Measurements from ENCODE around the gene SLC1A7.

SLC1A7 gene

GRCh38 chr1:53138991-53139884 is 3.2 kb downstream of the SLC1A7 start:
- no peak for TF ChIP-seq CREB1 (IDR thresholded peaks at IDR 0.05; ENCODE audit: low read depth)
- TF ChIP-seq FOXM1 (IDR thresholded peaks at IDR 0.05; ENCODE audit: borderline replicate concordance, low read depth): no peak
- no peak for TF ChIP-seq CEBPB (IDR thresholded peaks at IDR 0.05)
- TF ChIP-seq YY1 (IDR thresholded peaks at IDR 0.05; ENCODE audit: low read depth): no peak
- TF ChIP-seq MAX (IDR thresholded peaks at IDR 0.05): no peak
- TF ChIP-seq TEAD4 (IDR thresholded peaks at IDR 0.05): no peak
- no peak for TF ChIP-seq EGR1 (IDR thresholded peaks at IDR 0.05)
- no peak for TF ChIP-seq USF1 (IDR thresholded peaks at IDR 0.05)
- no peak for TF ChIP-seq REST (IDR thresholded peaks at IDR 0.05; ENCODE audit: low read depth)
- TF ChIP-seq NFIC (IDR thresholded peaks at IDR 0.05): no peak
- TF ChIP-seq RAD21 (IDR thresholded peaks at IDR 0.05; ENCODE audit: low read depth): no peak
- no peak for TF ChIP-seq TCF12 (IDR thresholded peaks at IDR 0.05; ENCODE audit: low read depth)
- TF ChIP-seq ZBTB7A (IDR thresholded peaks at IDR 0.05; ENCODE audit: low read depth): no peak
- no peak for TF ChIP-seq TAF1 (IDR thresholded peaks at IDR 0.05; ENCODE audit: low read depth)
- TF ChIP-seq EP300 (IDR thresholded peaks at IDR 0.05; ENCODE audit: borderline replicate concordance): no peak

- TF ChIP-seq YY1 (IDR thresholded peaks at IDR 0.05; ENCODE audit: low read depth) (no peak), CEBPB (IDR thresholded peaks at IDR 0.05) (no peak), EGR1 (IDR thresholded peaks at IDR 0.05) (no peak), REST (IDR thresholded peaks at IDR 0.05; ENCODE audit: low read depth) (no peak), TCF12 (IDR thresholded peaks at IDR 0.05; ENCODE audit: low read depth) (no peak), EP300 (IDR thresholded peaks at IDR 0.05; ENCODE audit: borderline replicate concordance) (no peak), RAD21 (IDR thresholded peaks at IDR 0.05; ENCODE audit: low read depth) (no peak), TAF1 (IDR thresholded peaks at IDR 0.05; ENCODE audit: low read depth) (no peak), NFIC (IDR thresholded peaks at IDR 0.05) (no peak), CREB1 (IDR thresholded peaks at IDR 0.05; ENCODE audit: low read depth) (no peak)
Measured at GRCh38 chr1:53137729-53138128, 4.7 kb downstream of the SLC1A7 start.

- TF ChIP-seq TEAD4 (IDR thresholded peaks at IDR 0.05): no peak
- TF ChIP-seq TAF1 (IDR thresholded peaks at IDR 0.05; ENCODE audit: low read depth): no peak
- no peak for TF ChIP-seq REST (IDR thresholded peaks at IDR 0.05; ENCODE audit: low read depth)
- no peak for TF ChIP-seq ZBTB7A (IDR thresholded peaks at IDR 0.05; ENCODE audit: low read depth)
- no peak for TF ChIP-seq USF1 (IDR thresholded peaks at IDR 0.05)
- no peak for TF ChIP-seq RAD21 (IDR thresholded peaks at IDR 0.05; ENCODE audit: low read depth)
- no peak for TF ChIP-seq CEBPB (IDR thresholded peaks at IDR 0.05)
- no peak for TF ChIP-seq CREB1 (IDR thresholded peaks at IDR 0.05; ENCODE audit: low read depth)
- no peak for TF ChIP-seq TCF12 (IDR thresholded peaks at IDR 0.05; ENCODE audit: low read depth)
- TF ChIP-seq EP300 (IDR thresholded peaks at IDR 0.05; ENCODE audit: borderline replicate concordance): no peak
- no peak for TF ChIP-seq FOXM1 (IDR thresholded peaks at IDR 0.05; ENCODE audit: borderline replicate concordance, low read depth)
- TF ChIP-seq MAX (IDR thresholded peaks at IDR 0.05): no peak
- no peak for TF ChIP-seq EGR1 (IDR thresholded peaks at IDR 0.05)
- TF ChIP-seq YY1 (IDR thresholded peaks at IDR 0.05; ENCODE audit: low read depth): no peak
- no peak for TF ChIP-seq NFIC (IDR thresholded peaks at IDR 0.05)
Measured at GRCh38 chr1:53135735-53136114, 6.7 kb downstream of the SLC1A7 start.

Measured in Ishikawa (cell line).